ENCODE results near the gene FAM20C.

Gene FAM20C

DNA sequence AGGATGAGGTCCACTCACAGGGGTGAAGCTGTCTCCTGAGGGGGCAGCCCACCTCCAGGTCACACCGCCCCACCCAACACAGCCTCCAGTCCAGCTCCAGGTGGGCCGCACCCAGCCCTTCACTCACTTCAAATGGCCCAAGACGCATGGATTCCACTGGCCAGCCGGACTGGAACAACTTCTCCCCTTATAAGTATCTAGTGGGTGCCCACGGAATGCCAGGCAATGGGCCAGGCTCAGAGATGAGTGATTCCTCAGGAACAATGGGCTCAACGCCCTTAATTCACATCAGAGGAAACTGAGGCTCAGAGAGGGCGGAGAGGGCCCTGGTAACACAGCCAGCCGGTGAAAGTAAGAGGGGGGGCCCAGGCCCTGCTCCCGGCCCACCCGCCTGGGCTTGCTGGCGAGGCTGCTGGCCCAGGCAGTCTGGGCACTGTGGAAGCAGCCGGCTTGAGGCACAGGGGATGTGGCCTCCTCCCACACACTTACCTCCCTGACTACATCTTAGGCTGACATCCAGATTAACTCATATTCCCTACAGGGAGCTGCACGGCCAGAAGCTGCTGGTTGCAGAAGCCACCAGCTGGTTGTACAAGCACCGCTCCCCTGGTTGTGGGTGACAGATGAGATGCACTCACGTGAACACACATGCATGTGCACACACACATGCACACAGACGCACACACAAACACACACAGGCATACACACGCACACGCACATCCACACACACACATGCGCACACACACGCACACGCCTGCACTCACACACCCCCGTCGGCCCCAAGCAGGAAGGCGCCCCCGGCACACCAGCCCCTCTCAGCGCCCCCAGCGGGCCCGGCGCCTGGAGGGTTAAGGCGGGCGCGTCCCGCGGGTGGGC is 1.0 kb upstream of the FAM20C start (continued):
- TF ChIP-seq, protein P1, sequence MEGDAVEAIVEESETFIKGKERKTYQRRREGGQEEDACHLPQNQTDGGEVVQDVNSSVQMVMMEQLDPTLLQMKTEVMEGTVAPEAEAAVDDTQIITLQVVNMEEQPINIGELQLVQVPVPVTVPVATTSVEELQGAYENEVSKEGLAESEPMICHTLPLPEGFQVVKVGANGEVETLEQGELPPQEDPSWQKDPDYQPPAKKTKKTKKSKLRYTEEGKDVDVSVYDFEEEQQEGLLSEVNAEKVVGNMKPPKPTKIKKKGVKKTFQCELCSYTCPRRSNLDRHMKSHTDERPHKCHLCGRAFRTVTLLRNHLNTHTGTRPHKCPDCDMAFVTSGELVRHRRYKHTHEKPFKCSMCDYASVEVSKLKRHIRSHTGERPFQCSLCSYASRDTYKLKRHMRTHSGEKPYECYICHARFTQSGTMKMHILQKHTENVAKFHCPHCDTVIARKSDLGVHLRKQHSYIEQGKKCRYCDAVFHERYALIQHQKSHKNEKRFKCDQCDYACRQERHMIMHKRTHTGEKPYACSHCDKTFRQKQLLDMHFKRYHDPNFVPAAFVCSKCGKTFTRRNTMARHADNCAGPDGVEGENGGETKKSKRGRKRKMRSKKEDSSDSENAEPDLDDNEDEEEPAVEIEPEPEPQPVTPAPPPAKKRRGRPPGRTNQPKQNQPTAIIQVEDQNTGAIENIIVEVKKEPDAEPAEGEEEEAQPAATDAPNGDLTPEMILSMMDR (tag by site-specific recombination; IDR thresholded peaks at IDR 0.05): peak; percentile 90
- peak; percentile 70; the same call in 1 of the 2 replicates for TF ChIP-seq ZNF391 (tag by site-specific recombination; IDR thresholded peaks at IDR 0.05; ENCODE audit: borderline replicate concordance, low read depth)
- TF ChIP-seq, protein P2, sequence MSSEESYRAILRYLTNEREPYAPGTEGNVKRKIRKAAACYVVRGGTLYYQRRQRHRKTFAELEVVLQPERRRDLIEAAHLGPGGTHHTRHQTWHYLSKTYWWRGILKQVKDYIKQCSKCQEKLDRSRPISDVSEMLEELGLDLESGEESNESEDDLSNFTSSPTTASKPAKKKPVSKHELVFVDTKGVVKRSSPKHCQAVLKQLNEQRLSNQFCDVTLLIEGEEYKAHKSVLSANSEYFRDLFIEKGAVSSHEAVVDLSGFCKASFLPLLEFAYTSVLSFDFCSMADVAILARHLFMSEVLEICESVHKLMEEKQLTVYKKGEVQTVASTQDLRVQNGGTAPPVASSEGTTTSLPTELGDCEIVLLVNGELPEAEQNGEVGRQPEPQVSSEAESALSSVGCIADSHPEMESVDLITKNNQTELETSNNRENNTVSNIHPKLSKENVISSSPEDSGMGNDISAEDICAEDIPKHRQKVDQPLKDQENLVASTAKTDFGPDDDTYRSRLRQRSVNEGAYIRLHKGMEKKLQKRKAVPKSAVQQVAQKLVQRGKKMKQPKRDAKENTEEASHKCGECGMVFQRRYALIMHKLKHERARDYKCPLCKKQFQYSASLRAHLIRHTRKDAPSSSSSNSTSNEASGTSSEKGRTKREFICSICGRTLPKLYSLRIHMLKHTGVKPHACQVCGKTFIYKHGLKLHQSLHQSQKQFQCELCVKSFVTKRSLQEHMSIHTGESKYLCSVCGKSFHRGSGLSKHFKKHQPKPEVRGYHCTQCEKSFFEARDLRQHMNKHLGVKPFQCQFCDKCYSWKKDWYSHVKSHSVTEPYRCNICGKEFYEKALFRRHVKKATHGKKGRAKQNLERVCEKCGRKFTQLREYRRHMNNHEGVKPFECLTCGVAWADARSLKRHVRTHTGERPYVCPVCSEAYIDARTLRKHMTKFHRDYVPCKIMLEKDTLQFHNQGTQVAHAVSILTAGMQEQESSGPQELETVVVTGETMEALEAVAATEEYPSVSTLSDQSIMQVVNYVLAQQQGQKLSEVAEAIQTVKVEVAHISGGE (tag by site-specific recombination; conservative IDR thresholded peaks at IDR 0.05; ENCODE audit: low read depth): peak; percentile 38; the same call in 1 of the 2 replicates
- no peak for TF ChIP-seq ZNF837 (tag by site-specific recombination; IDR thresholded peaks at IDR 0.05)
- peak; percentile 91 for TF ChIP-seq EGR2 (tag by site-specific recombination; IDR thresholded peaks at IDR 0.05; ENCODE audit: low read depth)
- TF ChIP-seq ZNF121 (tag by site-specific recombination; IDR thresholded peaks at IDR 0.05): 0 out of 2 replicates have a peak, but pooled peaks have one; percentile 11
- TF ChIP-seq AEBP2 (tag by site-specific recombination; IDR thresholded peaks at IDR 0.05; ENCODE audit: borderline replicate concordance): no peak
- 0 out of 2 replicates have a peak, but pooled peaks have one; percentile 20 for TF ChIP-seq ZNF664 (tag by site-specific recombination; IDR thresholded peaks at IDR 0.05)
- TF ChIP-seq ZNF785 (tag by site-specific recombination; IDR thresholded peaks at IDR 0.05): peak; percentile 83; the same call in 1 of the 2 replicates
- peak; percentile 76; the same call in 1 of the 2 replicates for TF ChIP-seq ZNF645 (tag by site-specific recombination; IDR thresholded peaks at IDR 0.05)
- peak; percentile 67 for TF ChIP-seq ZBTB17 (tag by site-specific recombination; IDR thresholded peaks at IDR 0.05)
- TF ChIP-seq, protein P3, sequence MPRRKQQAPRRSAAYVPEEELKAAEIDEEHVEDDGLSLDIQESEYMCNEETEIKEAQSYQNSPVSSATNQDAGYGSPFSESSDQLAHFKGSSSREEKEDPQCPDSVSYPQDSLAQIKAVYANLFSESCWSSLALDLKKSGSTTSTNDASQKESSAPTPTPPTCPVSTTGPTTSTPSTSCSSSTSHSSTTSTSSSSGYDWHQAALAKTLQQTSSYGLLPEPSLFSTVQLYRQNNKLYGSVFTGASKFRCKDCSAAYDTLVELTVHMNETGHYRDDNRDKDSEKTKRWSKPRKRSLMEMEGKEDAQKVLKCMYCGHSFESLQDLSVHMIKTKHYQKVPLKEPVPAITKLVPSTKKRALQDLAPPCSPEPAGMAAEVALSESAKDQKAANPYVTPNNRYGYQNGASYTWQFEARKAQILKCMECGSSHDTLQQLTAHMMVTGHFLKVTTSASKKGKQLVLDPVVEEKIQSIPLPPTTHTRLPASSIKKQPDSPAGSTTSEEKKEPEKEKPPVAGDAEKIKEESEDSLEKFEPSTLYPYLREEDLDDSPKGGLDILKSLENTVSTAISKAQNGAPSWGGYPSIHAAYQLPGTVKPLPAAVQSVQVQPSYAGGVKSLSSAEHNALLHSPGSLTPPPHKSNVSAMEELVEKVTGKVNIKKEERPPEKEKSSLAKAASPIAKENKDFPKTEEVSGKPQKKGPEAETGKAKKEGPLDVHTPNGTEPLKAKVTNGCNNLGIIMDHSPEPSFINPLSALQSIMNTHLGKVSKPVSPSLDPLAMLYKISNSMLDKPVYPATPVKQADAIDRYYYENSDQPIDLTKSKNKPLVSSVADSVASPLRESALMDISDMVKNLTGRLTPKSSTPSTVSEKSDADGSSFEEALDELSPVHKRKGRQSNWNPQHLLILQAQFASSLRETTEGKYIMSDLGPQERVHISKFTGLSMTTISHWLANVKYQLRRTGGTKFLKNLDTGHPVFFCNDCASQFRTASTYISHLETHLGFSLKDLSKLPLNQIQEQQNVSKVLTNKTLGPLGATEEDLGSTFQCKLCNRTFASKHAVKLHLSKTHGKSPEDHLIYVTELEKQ (tag by site-specific recombination; IDR thresholded peaks at IDR 0.05; ENCODE audit: borderline replicate concordance): peak; percentile 40; the same call in 1 of the 2 replicates
- no peak for TF ChIP-seq MEIS1 (CRISPR knock-in tag; IDR thresholded peaks at IDR 0.05; ENCODE audit: borderline replicate concordance)
- TF ChIP-seq ZSCAN16 (tag by site-specific recombination; IDR thresholded peaks at IDR 0.05): peak; percentile 79; the same call in 1 of the 2 replicates
- TF ChIP-seq ZNF335 (tag by site-specific recombination; conservative IDR thresholded peaks at IDR 0.05): peak; percentile 81
- TF ChIP-seq ZNF169 (tag by site-specific recombination; IDR thresholded peaks at IDR 0.05): 0 out of 2 replicates have a peak, but pooled peaks have one; percentile 36
- TF ChIP-seq ZNF157 (tag by site-specific recombination; IDR thresholded peaks at IDR 0.05): no peak
- no peak for TF ChIP-seq ZNF747 (tag by site-specific recombination; IDR thresholded peaks at IDR 0.05)
- peak; percentile 92 for TF ChIP-seq ZNF2 (tag by site-specific recombination; IDR thresholded peaks at IDR 0.05)
- TF ChIP-seq ZBTB20 (tag by site-specific recombination; IDR thresholded peaks at IDR 0.05): peak; percentile 89
- TF ChIP-seq SP2 (tag by site-specific recombination; IDR thresholded peaks at IDR 0.05): peak; percentile 42
- TF ChIP-seq KLF1 (tag by site-specific recombination; IDR thresholded peaks at IDR 0.05): peak; percentile 82
- TF ChIP-seq, protein P4, sequence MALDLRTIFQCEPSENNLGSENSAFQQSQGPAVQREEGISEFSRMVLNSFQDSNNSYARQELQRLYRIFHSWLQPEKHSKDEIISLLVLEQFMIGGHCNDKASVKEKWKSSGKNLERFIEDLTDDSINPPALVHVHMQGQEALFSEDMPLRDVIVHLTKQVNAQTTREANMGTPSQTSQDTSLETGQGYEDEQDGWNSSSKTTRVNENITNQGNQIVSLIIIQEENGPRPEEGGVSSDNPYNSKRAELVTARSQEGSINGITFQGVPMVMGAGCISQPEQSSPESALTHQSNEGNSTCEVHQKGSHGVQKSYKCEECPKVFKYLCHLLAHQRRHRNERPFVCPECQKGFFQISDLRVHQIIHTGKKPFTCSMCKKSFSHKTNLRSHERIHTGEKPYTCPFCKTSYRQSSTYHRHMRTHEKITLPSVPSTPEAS (tag by site-specific recombination; IDR thresholded peaks at IDR 0.05): peak; percentile 99
- peak; percentile 97 for TF ChIP-seq ZFHX2 (tag by site-specific recombination; conservative IDR thresholded peaks at IDR 0.05)
- peak; percentile 52; the same call in 1 of the 2 replicates for TF ChIP-seq WT1 (tag by site-specific recombination; IDR thresholded peaks at IDR 0.05)
